ENCODE results near the gene ORMDL1. TPM values are rescaled to one million over a fixed set of nuclear protein-coding genes. Genes with fewer than 3 reads are reported as not detected.
A peak's percentile ranks its signal among the peaks of the same experiment; 100 is the strongest.
"Not testable (repeated sequence)": the region's sequence is repeated elsewhere in the genome, so short reads cannot be mapped to it uniquely, and the experiment has no call there.

ORMDL1 gene
- total RNA-seq, 1 donor from 2014 or later: 21.4 TPM

GRCh38 chr2:189783451-189783926 is 650 bp downstream of the ORMDL1 start:
- ATAC-seq (peak; percentile 18), DNase-seq (no peak)
- intact Hi-C loops (cut with micrococcal nuclease): no loop called here

GRCh38 chr2:189782221-189782671 is 1.9 kb downstream of the ORMDL1 start:
- DNase-seq (no peak), ATAC-seq (no peak)
- intact Hi-C loops (cut with micrococcal nuclease): no loop called here

- intact Hi-C loops (cut with micrococcal nuclease): no loop called here
- DNase-seq (no peak), ATAC-seq (no peak)
Observed at GRCh38 chr2:189772212-189772611, 11.9 kb downstream of the ORMDL1 start.

GRCh38 chr2:189770590-189771322 is 13.4 kb downstream of the ORMDL1 start:
- no peak for DNase-seq
- ATAC-seq: peak; percentile 19
- intact Hi-C loops (cut with micrococcal nuclease): no loop called here

GRCh38 chr2:189763908-189764661 is 20.1 kb downstream of the ORMDL1 start:
- intact Hi-C loops (cut with micrococcal nuclease): no loop called here
- ATAC-seq (no peak), DNase-seq (no peak)

GRCh38 chr2:189762551-189763298 is 21.4 kb downstream of the ORMDL1 start, which contains the start of gene OSGEPL1:
Gene OSGEPL1, minus strand, starts transcription at chr2:189762792. Its CDS starts 1,152 bp downstream, at chr2:189761640.
- intact Hi-C loops (cut with micrococcal nuclease): no loop called here
- peak; percentile 98 for ATAC-seq

GRCh38 chr2:189762229-189762550 is 21.9 kb downstream of the ORMDL1 start:
- ATAC-seq (no peak), DNase-seq (no peak)
- intact Hi-C loops (cut with micrococcal nuclease): no loop called here

More at GRCh38 chr2:189762551-189763298, 21.4 kb downstream of the ORMDL1 start, which contains the start of gene OSGEPL1:
- DNase-seq: peak; percentile 95

GRCh38 chr2:189760154-189760553 is 24.0 kb downstream of the ORMDL1 start:
- ATAC-seq; intact Hi-C loops (cut with micrococcal nuclease); DNase-seq: not testable (repeated sequence)

GRCh38 chr2:189756311-189756952 is 27.7 kb downstream of the ORMDL1 start:
- intact Hi-C loops (cut with micrococcal nuclease): no loop called here
- ATAC-seq (no peak), DNase-seq (no peak)

GRCh38 chr2:189751080-189751658 is 33.0 kb downstream of the ORMDL1 start:
- intact Hi-C loops (cut with micrococcal nuclease): no loop called here
- ATAC-seq (no peak), DNase-seq (no peak)

- DNase-seq: no peak
- intact Hi-C loops (cut with micrococcal nuclease): no loop called here
- no peak for ATAC-seq
Observed at GRCh38 chr2:189729430-189729829, 54.7 kb downstream of the ORMDL1 start.

GRCh38 chr2:189726849-189727248 is 57.3 kb downstream of the ORMDL1 start:
- intact Hi-C loops (cut with micrococcal nuclease): no loop called here
- DNase-seq: no peak
- ATAC-seq: no peak

- DNase-seq: no peak
- ATAC-seq: no peak
Observed at GRCh38 chr2:189726271-189726670, 57.9 kb downstream of the ORMDL1 start.

GRCh38 chr2:189723192-189723591 is 60.9 kb downstream of the ORMDL1 start:
- ATAC-seq (no peak), DNase-seq (no peak)
- intact Hi-C loops (cut with micrococcal nuclease): no loop called here

More at GRCh38 chr2:189726271-189726670, 57.9 kb downstream of the ORMDL1 start:
- intact Hi-C loops (cut with micrococcal nuclease): no loop called here

Other genes with a start within 250 kb of the ORMDL1 start
- 57.5 TPM for gene SLC40A1, start 203.6 kb downstream of the ORMDL1 start, total RNA-seq
- gene ASNSD1, start 122.9 kb downstream of the ORMDL1 start, total RNA-seq: 33.0 TPM
- 8.8 TPM for gene ANKAR, start 109.7 kb downstream of the ORMDL1 start, total RNA-seq
- 12.6 TPM for gene OSGEPL1, start 21.5 kb downstream of the ORMDL1 start, total RNA-seq
- 12.3 TPM for gene PMS1, start 111 bp upstream of the ORMDL1 start, total RNA-seq

Measured in left ventricle myocardium superior (tissue), 1 donor.